Stimulated activated effector memory CD8-positive, alpha-beta T cell treated with anti-CD3 and anti-CD28 coated beads, Interleukin-12 subunit alpha, Interleukin-12 subunit beta, amount 100 ng/mL, for 72 hours (primary cell): ENCODE data around the gene SULF2.
A peak's percentile ranks its signal among the peaks of the same experiment; 100 is the strongest.

Experiments used
- ATAC-seq: fragments of 150-1000 bp; cut with Tn5 transposase; 2 replicates; pipeline ENCODE4 v1.10.0; 2021
- DNase-seq, 2 donors: peaks; one replicate each; pipeline ENCODE4 v3.0.0; 2021 to 2022; ENCODE audit warnings: low spot score in 2 of 2
- H3K27ac Mint-ChIP-seq: one replicate; pipeline ENCODE4 v1.8.0; 2022; ENCODE audit warnings: mild to moderate bottlenecking, mixed read lengths
- H3K36me3 Mint-ChIP-seq: one replicate; pipeline ENCODE4 v1.8.0; 2022; ENCODE audit warnings: mild to moderate bottlenecking, mixed read lengths
- H3K4me1 Mint-ChIP-seq: one replicate; pipeline ENCODE4 v1.8.0; 2022; ENCODE audit warnings: mixed read lengths
- H3K4me3 Mint-ChIP-seq: one replicate; pipeline ENCODE4 v1.8.0; 2022; ENCODE audit warnings: mild to moderate bottlenecking, mixed read lengths
- H3K9me3 Mint-ChIP-seq: one replicate; pipeline ENCODE4 v1.8.0; 2022; ENCODE audit warnings: mixed read lengths

The SULF2 gene

GRCh38 chr20:47708953-47709833 is 76.1 kb downstream of the SULF2 start:
- Mint-ChIP-seq H3K9me3 (no peaks in the 10 kb centered on the region), H3K36me3 (no peaks in the 10 kb centered on the region), H3K27ac (no peak overlapping the region), H3K4me3 (no peak overlapping the region), H3K4me1 (peaks cover 10% of the 10 kb centered on the region)
- no peak for DNase-seq
- no peak for ATAC-seq

DNA sequence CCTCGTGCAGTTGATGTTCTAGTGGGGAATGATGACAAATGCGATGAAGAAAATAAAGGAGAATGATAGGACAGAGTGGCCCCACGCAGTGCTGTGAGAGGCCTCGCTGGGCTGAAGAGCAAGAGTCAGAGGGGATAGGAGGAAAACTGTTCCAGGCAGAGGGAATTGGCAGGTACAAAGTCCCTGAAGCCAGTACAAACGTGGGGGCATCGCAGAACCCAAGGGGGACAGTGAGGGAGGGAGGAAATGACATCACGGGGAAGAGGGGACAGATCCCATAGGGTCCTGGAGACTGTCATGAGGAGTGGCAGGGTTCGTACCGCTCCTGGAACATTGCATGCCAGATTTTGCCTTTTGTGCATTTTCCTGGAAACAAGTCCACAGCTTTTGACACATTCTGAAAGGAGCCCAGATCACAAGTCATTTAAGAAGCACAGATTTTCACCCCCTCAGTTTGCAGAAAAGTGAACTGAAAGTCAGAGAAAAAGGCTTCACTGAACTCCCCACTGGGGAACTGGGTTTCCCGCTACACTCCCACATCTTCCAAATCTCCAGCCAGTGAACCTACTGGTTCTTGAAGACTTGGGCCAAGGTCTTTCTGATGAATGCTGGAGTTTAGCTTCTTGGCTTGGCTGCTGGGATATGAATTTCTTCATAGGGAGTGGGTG is 77.0 kb downstream of the SULF2 start:
- no peaks in the 10 kb centered on the region for H3K36me3 Mint-ChIP-seq
- no peak overlapping the region for H3K4me3 Mint-ChIP-seq
- DNase-seq (no peak), ATAC-seq (no peak)
- H3K27ac Mint-ChIP-seq, result no peak overlapping the region
- H3K9me3 Mint-ChIP-seq, result no peaks in the 10 kb centered on the region
- peaks cover 10% of the 10 kb centered on the region for H3K4me1 Mint-ChIP-seq

- no peak for DNase-seq
- H3K4me1 Mint-ChIP-seq, result peaks cover 10% of the 10 kb centered on the region
- H3K27ac Mint-ChIP-seq, result no peak overlapping the region
Measured at GRCh38 chr20:47706345-47706744, 78.9 kb downstream of the SULF2 start.

DNA sequence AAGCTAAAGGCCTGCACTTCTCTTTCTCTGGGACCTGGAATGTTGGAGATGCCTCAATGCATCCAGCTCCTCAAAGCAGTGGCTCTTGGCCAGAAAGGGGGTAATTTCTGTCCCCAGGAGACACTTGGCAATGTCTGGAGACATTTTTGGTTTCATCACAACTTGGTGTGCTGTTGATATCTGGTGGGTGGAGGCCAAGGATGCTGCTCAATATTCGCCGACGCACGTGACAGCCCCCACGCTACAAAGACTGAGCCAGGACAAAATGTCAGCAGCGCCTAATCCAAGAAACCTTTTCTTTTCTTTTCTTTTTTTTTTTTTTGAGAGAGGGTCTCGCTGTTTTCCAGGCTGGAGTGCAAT is 79.8 kb downstream of the SULF2 start:
- Mint-ChIP-seq H3K4me1 (peaks cover 10% of the 10 kb centered on the region), H3K27ac (no peak overlapping the region), H3K4me3 (no peak overlapping the region), H3K9me3 (no peaks in the 10 kb centered on the region), H3K36me3 (no peaks in the 10 kb centered on the region)
- ATAC-seq (no peak), DNase-seq (no peak)

More at GRCh38 chr20:47706345-47706744, 78.9 kb downstream of the SULF2 start:
- H3K4me3 Mint-ChIP-seq, result no peak overlapping the region
- ATAC-seq, result no peak
- no peaks in the 10 kb centered on the region for H3K36me3 Mint-ChIP-seq
- H3K9me3 Mint-ChIP-seq, result no peaks in the 10 kb centered on the region

- DNase-seq (no peak), ATAC-seq (no peak)
- no peaks in the 10 kb centered on the region for H3K36me3 Mint-ChIP-seq
- peaks cover 10% of the 10 kb centered on the region for H3K4me1 Mint-ChIP-seq
- no peak overlapping the region for H3K4me3 Mint-ChIP-seq
- H3K9me3 Mint-ChIP-seq, result no peaks in the 10 kb centered on the region
- peak overlapping the region; percentile 18 for H3K27ac Mint-ChIP-seq
Measured at GRCh38 chr20:47704746-47705496, 80.4 kb downstream of the SULF2 start.

DNA sequence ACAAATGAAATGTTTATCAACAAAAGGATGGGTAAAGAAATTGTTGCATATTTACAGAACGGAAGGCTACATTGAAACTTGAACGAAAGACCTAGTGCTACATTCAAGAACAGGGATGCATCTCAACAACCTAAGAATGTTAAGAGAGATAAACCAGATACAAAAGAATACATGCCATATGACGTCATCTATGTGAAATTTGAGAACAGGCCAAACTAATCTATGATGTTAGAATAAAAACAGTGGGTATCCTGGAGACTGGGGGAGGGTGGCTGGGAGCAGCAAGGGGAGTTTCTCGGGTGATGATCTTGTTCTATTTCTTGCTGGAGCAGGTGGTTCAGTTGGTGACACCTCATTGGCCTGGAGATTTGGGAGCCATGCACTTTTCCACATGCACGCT is 81.5 kb downstream of the SULF2 start:
- H3K9me3 Mint-ChIP-seq, result no peaks in the 10 kb centered on the region
- ATAC-seq (no peak), DNase-seq (no peak)
- no peak overlapping the region for H3K27ac Mint-ChIP-seq
- H3K4me3 Mint-ChIP-seq, result no peak overlapping the region
- H3K4me1 Mint-ChIP-seq, result peaks cover 10% of the 10 kb centered on the region
- H3K36me3 Mint-ChIP-seq, result no peaks in the 10 kb centered on the region

DNA sequence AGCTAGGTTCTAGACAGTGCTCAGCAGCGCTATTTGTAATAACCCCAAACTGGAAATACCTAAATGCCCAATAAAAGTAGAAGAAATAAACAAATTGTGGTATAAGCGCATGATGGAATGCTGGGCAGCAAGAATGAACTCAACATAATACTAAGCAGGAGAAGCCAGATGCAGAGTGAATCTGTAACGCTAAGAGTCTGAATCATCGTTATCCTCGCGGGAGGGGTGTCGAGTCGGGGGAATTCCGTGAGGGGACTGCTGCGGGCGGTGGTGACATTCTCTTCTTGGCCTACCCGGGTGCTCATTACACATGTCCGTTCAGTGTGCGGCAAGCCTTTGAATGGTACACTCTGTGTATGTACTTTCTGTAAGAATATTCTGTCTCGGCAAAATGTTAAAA is 83.7 kb downstream of the SULF2 start:
- no peaks in the 10 kb centered on the region for H3K36me3 Mint-ChIP-seq
- no peaks in the 10 kb centered on the region for H3K9me3 Mint-ChIP-seq
- DNase-seq (no peak), ATAC-seq (no peak)
- peaks cover 4% of the 10 kb centered on the region for H3K4me1 Mint-ChIP-seq
- H3K27ac Mint-ChIP-seq, result no peak overlapping the region
- H3K4me3 Mint-ChIP-seq, result no peak overlapping the region

- Mint-ChIP-seq H3K4me3 (no peak overlapping the region), H3K4me1 (peaks cover 6% of the 10 kb centered on the region)
- ATAC-seq, result no peak
Measured at GRCh38 chr20:47700327-47700726, 85.0 kb downstream of the SULF2 start.

DNA sequence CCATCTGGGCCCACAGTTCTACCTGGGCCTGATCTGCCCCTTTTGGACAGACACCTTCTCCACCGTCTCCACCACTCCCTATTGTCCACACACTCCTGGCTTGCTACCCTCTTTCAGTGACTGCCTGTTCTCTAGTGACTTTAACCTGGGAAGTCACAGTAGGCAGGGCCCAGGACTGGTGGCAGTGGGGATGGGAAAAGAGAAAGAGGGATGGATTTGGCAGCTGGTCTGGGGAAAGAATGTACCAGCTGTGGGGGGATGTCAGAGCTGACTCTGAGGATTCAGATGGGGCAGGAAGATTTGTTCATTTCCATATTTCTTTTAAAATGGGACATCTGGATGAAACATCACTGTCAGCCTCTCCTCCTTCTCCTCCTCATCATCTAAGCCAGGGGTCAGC is 85.5 kb downstream of the SULF2 start:
- Mint-ChIP-seq H3K27ac (no peak overlapping the region), H3K9me3 (no peaks in the 10 kb centered on the region), H3K36me3 (no peaks in the 10 kb centered on the region), H3K4me3 (no peak overlapping the region), H3K4me1 (peaks cover 7% of the 10 kb centered on the region)
- DNase-seq (no peak), ATAC-seq (no peak)

More at GRCh38 chr20:47700327-47700726, 85.0 kb downstream of the SULF2 start:
- no peaks in the 10 kb centered on the region for H3K36me3 Mint-ChIP-seq
- H3K27ac Mint-ChIP-seq, result no peak overlapping the region
- H3K9me3 Mint-ChIP-seq, result no peaks in the 10 kb centered on the region
- no peak for DNase-seq

DNA sequence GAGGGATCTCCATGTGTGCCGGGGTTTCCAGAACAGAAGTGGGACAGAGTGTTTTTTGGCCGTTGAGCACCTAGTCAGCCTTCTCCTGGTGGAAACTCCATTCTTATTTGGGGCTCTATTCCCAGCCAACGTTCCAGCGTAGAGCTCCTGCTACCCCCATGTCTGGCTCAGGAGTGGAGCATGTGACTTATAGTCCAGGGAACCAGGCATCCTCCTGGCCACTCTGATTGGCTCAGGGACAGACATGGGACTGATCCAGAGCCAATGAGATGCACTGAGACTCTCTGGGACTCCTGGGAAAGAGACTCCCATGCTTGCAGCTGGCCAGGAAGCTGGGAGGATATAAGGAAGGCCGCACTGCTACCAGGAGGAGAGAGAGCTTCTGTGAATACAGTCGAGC is 87.1 kb downstream of the SULF2 start:
- Mint-ChIP-seq H3K4me1 (peaks cover 6% of the 10 kb centered on the region), H3K27ac (no peak overlapping the region), H3K4me3 (no peak overlapping the region), H3K9me3 (no peaks in the 10 kb centered on the region), H3K36me3 (no peaks in the 10 kb centered on the region)
- DNase-seq (no peak), ATAC-seq (no peak)

GRCh38 chr20:47696856-47697255 is 88.4 kb downstream of the SULF2 start:
- Mint-ChIP-seq H3K9me3 (no peaks in the 10 kb centered on the region), H3K27ac (no peak overlapping the region), H3K4me3 (no peak overlapping the region), H3K4me1 (peaks cover 6% of the 10 kb centered on the region), H3K36me3 (no peaks in the 10 kb centered on the region)
- ATAC-seq, result no peak
- DNase-seq, result no peak

DNA sequence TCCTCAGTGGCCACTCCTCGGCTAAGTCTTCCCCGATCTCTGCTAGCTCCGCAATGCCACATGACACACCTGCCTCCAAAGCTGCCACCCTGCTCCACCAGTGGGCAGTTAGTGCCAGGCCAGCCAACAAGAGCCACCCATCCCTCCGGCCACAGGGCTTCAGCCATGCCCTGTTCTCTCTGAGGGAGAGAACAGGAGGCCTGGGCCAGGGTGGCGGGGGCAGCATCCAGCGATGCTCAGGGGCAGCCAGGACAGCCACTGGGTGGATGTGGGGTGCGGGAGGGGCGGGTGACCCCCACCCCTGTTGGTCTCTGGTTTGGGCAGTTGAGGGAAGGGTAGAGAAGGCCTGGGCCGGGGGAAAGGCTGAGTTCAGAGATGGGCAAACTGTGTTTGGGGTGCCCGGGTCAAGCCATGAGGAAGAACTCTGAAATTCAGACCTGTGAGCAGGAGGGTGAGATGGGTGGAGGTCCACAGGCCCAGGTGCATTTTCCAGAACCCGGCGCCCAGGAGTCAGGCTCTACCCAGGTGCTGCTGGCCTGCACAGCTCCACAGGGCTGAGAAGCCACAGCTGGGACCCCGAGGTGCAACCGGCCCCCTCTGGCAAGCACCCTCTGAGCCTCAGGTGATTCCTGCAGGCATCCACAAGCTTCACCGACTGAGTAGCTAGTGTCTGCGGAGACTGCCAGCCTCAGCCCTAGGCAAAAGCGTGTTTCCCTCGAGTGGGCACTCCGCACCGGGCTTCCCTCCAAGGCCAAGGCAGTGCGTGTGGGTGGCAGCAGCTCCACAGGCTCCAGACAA is 91.1 kb downstream of the SULF2 start:
- DNase-seq (no peak), ATAC-seq (no peak)
- Mint-ChIP-seq H3K36me3 (no peaks in the 10 kb centered on the region), H3K9me3 (no peaks in the 10 kb centered on the region), H3K4me1 (peaks cover 6% of the 10 kb centered on the region), H3K4me3 (no peak overlapping the region), H3K27ac (no peak overlapping the region)

GRCh38 chr20:47691625-47692024 is 93.7 kb downstream of the SULF2 start:
- ATAC-seq (no peak), DNase-seq (no peak)
- no peaks in the 10 kb centered on the region for H3K9me3 Mint-ChIP-seq
- H3K27ac Mint-ChIP-seq, result no peak overlapping the region
- H3K4me1 Mint-ChIP-seq, result peaks cover 6% of the 10 kb centered on the region
- no peak overlapping the region for H3K4me3 Mint-ChIP-seq
- H3K36me3 Mint-ChIP-seq, result no peaks in the 10 kb centered on the region

- no peak overlapping the region for H3K27ac Mint-ChIP-seq
- no peaks in the 10 kb centered on the region for H3K4me1 Mint-ChIP-seq
- H3K4me3 Mint-ChIP-seq, result no peak overlapping the region
- DNase-seq (no peak), ATAC-seq (no peak)
- no peaks in the 10 kb centered on the region for H3K9me3 Mint-ChIP-seq
- H3K36me3 Mint-ChIP-seq, result no peaks in the 10 kb centered on the region
Measured at GRCh38 chr20:47689731-47690130, 95.5 kb downstream of the SULF2 start.
